HEK293 (cell line): ENCODE measurements around the gene CPNE5.

ENCODE experiments used
- KLF1 ChIP-seq: fragments of 450-650 bp; formaldehyde crosslinking; IDR thresholded peaks from 2 replicates; pipeline ENCODE4 v1.5.1; 2016; ENCODE audit warnings: missing biosample characterization, missing genetic modification characterization
- KLF7 ChIP-seq: fragments of 450-650 bp; formaldehyde crosslinking; IDR thresholded peaks from 2 replicates; pipeline ENCODE4 v1.5.1; 2016; ENCODE audit warnings: missing biosample characterization, missing genetic modification characterization, borderline replicate concordance
- YY1 ChIP-seq: fragments of 450-650 bp; formaldehyde crosslinking; IDR thresholded peaks from 2 replicates; pipeline ENCODE4 v1.5.1; 2018; ENCODE audit warnings: missing biosample characterization, missing genetic modification characterization
- ZFP3 ChIP-seq: fragments of 450-650 bp; formaldehyde crosslinking; IDR thresholded peaks from 2 replicates; pipeline ENCODE4 v1.5.1; 2016; ENCODE audit warnings: low read depth, missing biosample characterization, missing genetic modification characterization
- ZNF211 ChIP-seq: fragments of 450-650 bp; formaldehyde crosslinking; IDR thresholded peaks from 2 replicates; pipeline ENCODE4 v1.5.1; 2016; ENCODE audit warnings: low read depth, missing biosample characterization, missing genetic modification characterization
- ZNF24 ChIP-seq: fragments of 450-650 bp; formaldehyde crosslinking; IDR thresholded peaks from 2 replicates; pipeline ENCODE4 v1.5.1; 2016; ENCODE audit warnings: missing biosample characterization, missing genetic modification characterization
- ZNF280C ChIP-seq: fragments of 450-650 bp; formaldehyde crosslinking; IDR thresholded peaks from 2 replicates; pipeline ENCODE4 v1.5.1; 2016; ENCODE audit warnings: missing biosample characterization, missing genetic modification characterization
- ZNF521 ChIP-seq: fragments of 450-650 bp; formaldehyde crosslinking; IDR thresholded peaks from 2 replicates; pipeline ENCODE4 v1.5.1; 2017; ENCODE audit warnings: missing biosample characterization, mild to moderate bottlenecking, missing genetic modification characterization
- ZNF843 ChIP-seq: fragments of 450-650 bp; formaldehyde crosslinking; IDR thresholded peaks from 2 replicates; pipeline ENCODE4 v1.5.1; 2016; ENCODE audit warnings: missing biosample characterization, missing genetic modification characterization
- ZXDB ChIP-seq: fragments of 450-650 bp; formaldehyde crosslinking; IDR thresholded peaks from 2 replicates; pipeline ENCODE4 v1.5.1; 2016; ENCODE audit warnings: missing biosample characterization, missing genetic modification characterization
- TF ChIP-seq, protein P1 (sequence below): fragments of 450-650 bp; formaldehyde crosslinking; IDR thresholded peaks from 2 replicates; pipeline ENCODE4 v1.5.1; 2016; ENCODE audit warnings: missing biosample characterization, missing genetic modification characterization
- TF ChIP-seq, protein P2 (sequence below): fragments of 450-650 bp; formaldehyde crosslinking; IDR thresholded peaks from 2 replicates; pipeline ENCODE4 v1.5.1; 2017; ENCODE audit warnings: missing biosample characterization, missing genetic modification characterization
- TF ChIP-seq, protein P3 (sequence below): fragments of 450-650 bp; formaldehyde crosslinking; IDR thresholded peaks from 2 replicates; pipeline ENCODE4 v1.5.1; 2016; ENCODE audit warnings: missing biosample characterization, missing genetic modification characterization

DNA sequence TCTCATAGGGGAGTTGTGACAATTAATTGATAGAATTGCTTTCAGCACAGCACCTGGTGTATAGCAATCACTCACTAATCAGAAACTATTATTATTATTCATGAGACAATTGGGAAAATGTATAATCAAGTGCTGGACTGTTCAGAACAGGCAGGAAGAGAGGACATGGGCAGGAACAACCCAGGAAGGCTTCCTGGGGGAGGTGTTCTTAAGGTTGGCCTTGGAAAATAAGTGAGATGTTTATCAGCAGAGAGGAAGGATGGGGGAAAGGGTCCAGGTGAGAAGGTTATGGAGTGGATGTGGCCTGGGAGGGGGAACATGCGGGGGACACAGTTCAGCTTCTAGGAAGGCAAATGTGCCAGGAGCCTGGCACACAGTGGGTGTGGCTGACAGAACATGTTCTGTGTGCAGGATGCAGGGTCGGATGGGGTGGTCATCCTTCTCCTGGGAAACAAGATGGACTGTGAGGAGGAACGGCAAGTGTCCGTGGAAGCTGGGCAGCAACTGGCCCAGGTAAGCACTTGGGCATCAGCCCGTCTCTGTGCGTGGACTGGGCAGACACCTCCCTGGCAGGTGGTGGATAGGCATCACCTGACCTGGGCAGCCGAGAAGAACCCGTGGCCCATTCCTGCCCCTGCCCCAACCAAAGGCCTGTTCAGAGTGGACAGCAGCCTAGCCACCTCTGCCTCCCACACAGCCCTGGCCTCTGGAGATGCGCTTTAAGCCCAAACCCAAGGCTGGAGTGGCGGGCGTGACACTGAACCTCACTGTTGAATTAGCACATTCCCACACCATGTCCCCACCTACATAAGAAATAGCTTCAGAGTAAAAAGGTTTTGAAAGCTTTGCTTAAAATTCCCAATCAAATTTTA is 110.7 kb downstream of the CPNE5 start:
- TF ChIP-seq KLF1 (tag by site-specific recombination) (no peak), ZNF211 (tag by site-specific recombination) (no peak), YY1 (tag by site-specific recombination) (no peak), ZNF280C (tag by site-specific recombination) (no peak), ZNF521 (no peak), ZXDB (tag by site-specific recombination) (no peak), ZNF24 (tag by site-specific recombination) (no peak), ZFP3 (tag by site-specific recombination) (no peak), KLF7 (tag by site-specific recombination) (no peak), ZNF843 (tag by site-specific recombination) (no peak)
- TF ChIP-seq, protein P1, sequence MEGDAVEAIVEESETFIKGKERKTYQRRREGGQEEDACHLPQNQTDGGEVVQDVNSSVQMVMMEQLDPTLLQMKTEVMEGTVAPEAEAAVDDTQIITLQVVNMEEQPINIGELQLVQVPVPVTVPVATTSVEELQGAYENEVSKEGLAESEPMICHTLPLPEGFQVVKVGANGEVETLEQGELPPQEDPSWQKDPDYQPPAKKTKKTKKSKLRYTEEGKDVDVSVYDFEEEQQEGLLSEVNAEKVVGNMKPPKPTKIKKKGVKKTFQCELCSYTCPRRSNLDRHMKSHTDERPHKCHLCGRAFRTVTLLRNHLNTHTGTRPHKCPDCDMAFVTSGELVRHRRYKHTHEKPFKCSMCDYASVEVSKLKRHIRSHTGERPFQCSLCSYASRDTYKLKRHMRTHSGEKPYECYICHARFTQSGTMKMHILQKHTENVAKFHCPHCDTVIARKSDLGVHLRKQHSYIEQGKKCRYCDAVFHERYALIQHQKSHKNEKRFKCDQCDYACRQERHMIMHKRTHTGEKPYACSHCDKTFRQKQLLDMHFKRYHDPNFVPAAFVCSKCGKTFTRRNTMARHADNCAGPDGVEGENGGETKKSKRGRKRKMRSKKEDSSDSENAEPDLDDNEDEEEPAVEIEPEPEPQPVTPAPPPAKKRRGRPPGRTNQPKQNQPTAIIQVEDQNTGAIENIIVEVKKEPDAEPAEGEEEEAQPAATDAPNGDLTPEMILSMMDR (tag by site-specific recombination) = no peak
- TF ChIP-seq, protein P2, sequence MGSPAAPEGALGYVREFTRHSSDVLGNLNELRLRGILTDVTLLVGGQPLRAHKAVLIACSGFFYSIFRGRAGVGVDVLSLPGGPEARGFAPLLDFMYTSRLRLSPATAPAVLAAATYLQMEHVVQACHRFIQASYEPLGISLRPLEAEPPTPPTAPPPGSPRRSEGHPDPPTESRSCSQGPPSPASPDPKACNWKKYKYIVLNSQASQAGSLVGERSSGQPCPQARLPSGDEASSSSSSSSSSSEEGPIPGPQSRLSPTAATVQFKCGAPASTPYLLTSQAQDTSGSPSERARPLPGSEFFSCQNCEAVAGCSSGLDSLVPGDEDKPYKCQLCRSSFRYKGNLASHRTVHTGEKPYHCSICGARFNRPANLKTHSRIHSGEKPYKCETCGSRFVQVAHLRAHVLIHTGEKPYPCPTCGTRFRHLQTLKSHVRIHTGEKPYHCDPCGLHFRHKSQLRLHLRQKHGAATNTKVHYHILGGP (tag by site-specific recombination) = no peak
- TF ChIP-seq, protein P3, sequence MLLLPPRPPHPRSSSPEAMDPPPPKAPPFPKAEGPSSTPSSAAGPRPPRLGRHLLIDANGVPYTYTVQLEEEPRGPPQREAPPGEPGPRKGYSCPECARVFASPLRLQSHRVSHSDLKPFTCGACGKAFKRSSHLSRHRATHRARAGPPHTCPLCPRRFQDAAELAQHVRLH = no peak
